Aorta (tissue), 5 donors: Measurements from ENCODE around the gene ARSH. TPM values are rescaled to one million over a fixed set of nuclear protein-coding genes. Genes with fewer than 3 reads are reported as not detected.
"Not testable (repeated sequence)": the region's sequence is repeated elsewhere in the genome, so short reads cannot be mapped to it uniquely, and the experiment has no call there.

ENCODE experiments used
- ATAC-seq: fragments of 200-7000 bp; cut with Tn5 transposase; one replicate; pipeline ENCODE4 v1.9.1; 2022; ENCODE audit warnings: moderate library complexity; ENCODE audit not compliant: low FRiP score
- DNase-seq, 2 donors: peaks; one replicate each; pipeline ENCODE4 v3.0.0-alpha.2; 2020
- H3K27ac ChIP-seq, 2 donors: one replicate each; pipeline ENCODE4 v1.5.1; 2013; ENCODE audit warnings: low read length in 2 of 2, mild to moderate bottlenecking in 2 of 2, moderate library complexity in 2 of 2, control low read depth in 1 of 2, inconsistent platforms in 1 of 2, low read depth in 1 of 2
- H3K27me3 ChIP-seq, 2 donors: one replicate each; pipeline ENCODE4 v1.6.1; 2013; ENCODE audit warnings: control low read depth in 1 of 2, low read length in 1 of 2, mild to moderate bottlenecking in 1 of 2, moderate library complexity in 1 of 2; ENCODE audit not compliant: insufficient read depth in 2 of 2, control insufficient read depth in 1 of 2
- H3K36me3 ChIP-seq, 2 donors: one replicate each; pipeline ENCODE4 v1.6.1; 2013; ENCODE audit warnings: control low read depth in 1 of 2, low read length in 1 of 2, mild to moderate bottlenecking in 1 of 2; ENCODE audit not compliant: insufficient read depth in 2 of 2, control insufficient read depth in 1 of 2
- H3K4me1 ChIP-seq, 2 donors: one replicate each; pipeline ENCODE4 v1.6.1; 2013; ENCODE audit warnings: low read length in 2 of 2, control low read depth in 1 of 2, mild to moderate bottlenecking in 1 of 2, moderate library complexity in 1 of 2; ENCODE audit not compliant: insufficient read depth in 2 of 2, control insufficient read depth in 1 of 2
- H3K4me3 ChIP-seq, 2 donors: one replicate each; pipeline ENCODE4 v1.5.1; 2013; ENCODE audit warnings: low read length in 2 of 2, control low read depth in 1 of 2, mild to moderate bottlenecking in 1 of 2
- H3K9me3 ChIP-seq: one replicate; pipeline ENCODE4 v1.6.1; 2013; ENCODE audit warnings: mild to moderate bottlenecking, low read length; ENCODE audit not compliant: control insufficient read depth
- WGBS, 2 donors: extraction: QIAGEN DNeasy Blood & Tissue Kit; methylation state at CpG; one replicate each; pipeline ENCODE4 v1.1.7; 2013; 5-methylcytosine and 5-hydroxymethylcytosine counted together
- intact Hi-C, 2 donors: fragments of 100-400 bp; cut with DNase I; formaldehyde crosslinking; loops; one replicate each; pipeline versions ENCODE4 v1.14.2 to v1.15.0; 2022
- polyA plus RNA-seq, 2 donors: library from polyadenylated mRNA; stranded (reverse); fragments of 200-250 nt; gene quantifications; one replicate each; pipeline ENCODE4 v1.2.3, GENCODE V29; 2013
- total RNA-seq, 2 donors: library from RNA; stranded (reverse); fragmentation: NEBNext Ultra II Directional; extraction: Animal tissue kit (Norgen Biotek cat#: 25700); gene quantifications; one replicate each; pipeline ENCODE4 v1.2.1, GENCODE V29; 2021
- donor health status: healthy with polysubstance abuse.
- donor health status: Bipolar disorder and iron deficiency.
- donor health status: DM: no; HTN: no; CAD: no.
- donor health status: DM: no; HTN: no; CAD: no.
- donor health status: DM: yes; HTN: yes; CAD: no.

ARSH gene
- total and polyA plus RNA-seq, 4 donors: not detected

- H3K4me3 ChIP-seq, H3K4me1 ChIP-seq, H3K9me3 ChIP-seq, H3K27me3 ChIP-seq, intact Hi-C loops, DNase-seq, H3K36me3 ChIP-seq, H3K27ac ChIP-seq, ATAC-seq: not testable (repeated sequence)
- 84 to 90% methylated on average over 11 of the region's 11 CpGs for WGBS, 2 donors
These were observed 44.3 kb downstream of the ARSH start for GRCh38 chrX:3050523-3051175.

GRCh38 chrX:3052860-3053259, 46.5 kb downstream of the ARSH start:
- ATAC-seq: no peak
- H3K36me3 ChIP-seq: no peaks in the 10 kb centered on the region
- no peak for DNase-seq
- no peak overlapping the region for H3K27ac ChIP-seq
- H3K4me1 ChIP-seq: no peaks in the 10 kb centered on the region
- intact Hi-C loops: no loop called here
- 38 to 44% methylated on average over 3 of the region's 3 CpGs for WGBS, 2 donors
- no peak overlapping the region for H3K4me3 ChIP-seq
- H3K9me3 ChIP-seq: no peaks in the 10 kb centered on the region
- H3K27me3 ChIP-seq: no peaks in the 10 kb centered on the region

GRCh38 chrX:3066555-3066954, 60.2 kb downstream of the ARSH start:
- intact Hi-C loops: no loop called here
- DNase-seq: no peak
- Histone ChIP-seq H3K27me3 (no peaks in the 10 kb centered on the region), H3K4me1 (no peaks in the 10 kb centered on the region), H3K36me3 (no peaks in the 10 kb centered on the region), H3K9me3 (no peaks in the 10 kb centered on the region), H3K4me3 (no peak overlapping the region), H3K27ac (no peak overlapping the region)
- 9 to 20% methylated on average over 9 of the region's 9 CpGs for WGBS, 2 donors
- ATAC-seq: no peak

- no peaks in the 10 kb centered on the region for H3K9me3 ChIP-seq
- no peaks in the 10 kb centered on the region for H3K4me1 ChIP-seq
- no peak for ATAC-seq
- intact Hi-C loops: no loop called here
- DNase-seq: no peak
- H3K36me3 ChIP-seq: no peaks in the 10 kb centered on the region
- H3K4me3 ChIP-seq: no peak overlapping the region
- H3K27me3 ChIP-seq: no peaks in the 10 kb centered on the region
- H3K27ac ChIP-seq: no peak overlapping the region
- 15 to 19% methylated on average over 1 of the region's 1 CpG for WGBS, 2 donors
These were observed 69.6 kb downstream of the ARSH start for GRCh38 chrX:3075959-3076358.

GRCh38 chrX:3076416-3076991, 70.2 kb downstream of the ARSH start:
- Histone ChIP-seq H3K27ac (no peak overlapping the region), H3K9me3 (no peaks in the 10 kb centered on the region), H3K4me1 (no peaks in the 10 kb centered on the region), H3K27me3 (no peaks in the 10 kb centered on the region), H3K4me3 (no peak overlapping the region), H3K36me3 (no peaks in the 10 kb centered on the region)
- ATAC-seq: no peak
- DNase-seq: no peak
- intact Hi-C loops: no loop called here
- 43 to 52% methylated on average over 21 of the region's 21 CpGs for WGBS, 2 donors

Other genes with a start within 250 kb of the ARSH start
- 1 to 10 TPM in 1 of 2 donors, under 1 TPM in 1; 0.84 to 3.1 TPM for gene GYG2, start 177.6 kb upstream of the ARSH start, total RNA-seq
- gene GYG2, start 177.6 kb upstream of the ARSH start, polyA plus RNA-seq: 1 to 10 TPM in 1 of 2 donors, under 1 TPM in 1; 0.13 to 2.0 TPM
- 10 to 100 TPM; 18.7 to 23.3 TPM for gene ARSD, start 77.2 kb upstream of the ARSH start, total RNA-seq
- 10 to 100 TPM in 1 of 2 donors, 1 to 10 TPM in 1; 1.9 to 13.8 TPM for gene ARSD, start 77.2 kb upstream of the ARSH start, polyA plus RNA-seq
- gene ARSF, start 34.9 kb downstream of the ARSH start, total RNA-seq: not detected
- not detected for gene ARSF, start 34.9 kb downstream of the ARSH start, polyA plus RNA-seq